CD4-positive, alpha-beta T cell (primary cell): ENCODE measurements around the gene SHISA6. TPM values are rescaled to one million over a fixed set of nuclear protein-coding genes. Genes with fewer than 3 reads are reported as not detected.

ENCODE experiments used
- ATAC-seq: fragments of 200-7000 bp; cut with Tn5 transposase; one replicate; pipeline ENCODE4 v1.10.0; 2022; ENCODE audit warnings: mild to moderate bottlenecking; ENCODE audit not compliant: poor library complexity
- CTCF ChIA-PET: fragments of 350-600 bp; sonication (Branson Sonifier 250); formaldehyde crosslinking; loops from one replicate; lab custom pipeline; 2021; ENCODE audit warnings: antibody characterized with exemption, inconsistent platforms; lab: Charles Lee
- POLR2A ChIA-PET: fragments of 350-600 bp; sonication (Branson Sonifier 250); formaldehyde crosslinking; loops from one replicate; lab custom pipeline; 2021; ENCODE audit warnings: antibody characterized with exemption, inconsistent platforms; lab: Charles Lee
- DNase-seq, 14 experiments: peaks; one replicate each; pipeline ENCODE4 v3.0.0-alpha.2; 2013 to 2020; ENCODE audit warnings: mixed read lengths in 2 of 14
- H3K27ac ChIP-seq, 2 donors: one replicate each; pipeline versions ENCODE4 v1.5.1 to v1.7.0; 2013; ENCODE audit warnings: low read length in 2 of 2, low read depth in 1 of 2, mild to moderate bottlenecking in 1 of 2
- H3K27me3 ChIP-seq, 2 experiments: 1 replicate in 1 of 2; 2 replicates in 1 of 2; pipeline versions ENCODE4 v1.6.1 to v1.7.0; 2013; ENCODE audit warnings: low read length in 2 of 2, control low read depth in 1 of 2, mild to moderate bottlenecking in 1 of 2, moderate library complexity in 1 of 2; ENCODE audit not compliant: insufficient read depth in 2 of 2, control insufficient read depth in 1 of 2
- H3K36me3 ChIP-seq: one replicate; pipeline ENCODE4 v1.6.1; 2013; ENCODE audit warnings: low read length, control low read depth; ENCODE audit not compliant: insufficient read depth
- H3K4me1 ChIP-seq: one replicate; pipeline ENCODE4 v1.6.1; 2013; ENCODE audit warnings: low read length, control low read depth; ENCODE audit not compliant: insufficient read depth
- H3K4me3 ChIP-seq: one replicate; pipeline ENCODE4 v1.5.1; 2013; ENCODE audit warnings: mild to moderate bottlenecking, low read length, moderate library complexity
- H3K9me3 ChIP-seq, 2 experiments: 1 replicate in 1 of 2; 2 replicates in 1 of 2; pipeline versions ENCODE4 v1.6.1 to v1.7.0; 2013; ENCODE audit warnings: low read length in 2 of 2, mild to moderate bottlenecking in 2 of 2, control low read depth in 1 of 2, moderate library complexity in 1 of 2; ENCODE audit not compliant: control insufficient read depth in 1 of 2, insufficient read depth in 1 of 2
- H3K27ac Mint-ChIP-seq: one replicate; pipeline ENCODE4 v1.8.0; 2020; ENCODE audit warnings: mixed read lengths
- H3K27me3 Mint-ChIP-seq: one replicate; pipeline ENCODE4 v1.8.0; 2021; ENCODE audit warnings: mixed read lengths
- H3K36me3 Mint-ChIP-seq: one replicate; pipeline ENCODE4 v1.8.0; 2021; ENCODE audit warnings: low read depth, mixed read lengths
- H3K4me1 Mint-ChIP-seq: one replicate; pipeline ENCODE4 v1.8.0; 2021; ENCODE audit warnings: low read depth, mixed read lengths
- H3K4me3 Mint-ChIP-seq: one replicate; pipeline ENCODE4 v1.8.0; 2020; ENCODE audit warnings: mild to moderate bottlenecking, mixed read lengths
- H3K9me3 Mint-ChIP-seq: one replicate; pipeline ENCODE4 v1.8.0; 2020; ENCODE audit warnings: mixed read lengths
- CTCF ChIP-seq: fragments of 200-600 bp; IDR thresholded peaks from one replicate; pipeline ENCODE4 v1.8.0; 2022; ENCODE audit warnings: antibody characterized with exemption, mild to moderate bottlenecking
- intact Hi-C, 2 experiments: fragments of 100-400 bp; cut with DNase I in 1 of 2; cut with micrococcal nuclease in 1 of 2; formaldehyde crosslinking; loops; one replicate each; pipeline versions ENCODE4 v1.15.1 to v1.9.0; 2023 to 2025; cut with DNase I, micrococcal nuclease
- total RNA-seq, 174 experiments: library from RNA in 2 of 174; stranded (reverse) in 2 of 174; gene quantifications; one replicate each; pipeline ENCODE4 v1.2.3 and lab custom pipeline; 2021 to 2026

SHISA6 gene
- total RNA-seq, 2 experiments from 2014 or later, result not detected

GRCh38 chr17:11538366-11538765 lies 297.4 kb downstream of the SHISA6 start:
- ChIA-PET CTCF (no interaction called here), POLR2A (no interaction called here)
- H3K9me3 ChIP-seq, result peaks cover 13 to 22% of the 10 kb centered on the region in 2 experiments
- Mint-ChIP-seq H3K9me3 (peaks cover 15% of the 10 kb centered on the region), H3K4me3 (no peak overlapping the region), H3K27ac (no peak overlapping the region), H3K27me3 (no peaks in the 10 kb centered on the region), H3K36me3 (no peaks in the 10 kb centered on the region), H3K4me1 (no peaks in the 10 kb centered on the region)
- no peak for TF ChIP-seq CTCF
- DNase-seq (no peak), ATAC-seq (no peak)
- intact Hi-C loops, result no loop called here
- no peaks in the 10 kb centered on the region for H3K36me3 ChIP-seq
- no peaks in the 10 kb centered on the region for H3K27me3 ChIP-seq
- H3K4me1 ChIP-seq, result no peaks in the 10 kb centered on the region
- H3K27ac ChIP-seq, result no peak overlapping the region
- H3K4me3 ChIP-seq, result no peak overlapping the region

DNA sequence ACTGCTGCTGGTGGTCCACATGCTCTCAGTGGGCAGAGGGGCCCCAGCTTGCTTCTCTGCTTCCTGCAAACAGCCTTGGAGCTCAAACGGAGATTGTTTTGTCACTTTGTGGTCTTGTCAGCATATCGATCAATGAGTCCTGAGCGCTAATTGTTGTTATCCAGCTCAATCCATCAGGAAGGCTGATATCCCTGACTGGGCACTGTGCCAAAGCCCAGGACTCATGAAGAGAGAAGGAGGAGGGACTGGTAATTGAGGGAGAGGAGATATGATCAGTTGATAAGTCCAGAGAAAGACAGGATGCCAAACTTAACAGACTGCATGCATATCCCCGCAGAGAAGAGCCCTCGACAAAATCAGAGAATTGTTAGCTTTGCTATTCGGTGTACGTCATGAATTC lies 298.6 kb downstream of the SHISA6 start:
- no peak for TF ChIP-seq CTCF
- no peak for ATAC-seq
- H3K27ac ChIP-seq, result no peak overlapping the region
- H3K4me1 ChIP-seq, result no peaks in the 10 kb centered on the region
- CTCF ChIA-PET, result no interaction called here
- no peaks in the 10 kb centered on the region for H3K27me3 ChIP-seq
- Mint-ChIP-seq H3K9me3 (peaks cover 15% of the 10 kb centered on the region), H3K27ac (no peak overlapping the region), H3K4me3 (no peak overlapping the region), H3K4me1 (no peaks in the 10 kb centered on the region), H3K36me3 (no peaks in the 10 kb centered on the region), H3K27me3 (no peaks in the 10 kb centered on the region)
- peaks cover 15 to 22% of the 10 kb centered on the region in 2 experiments for H3K9me3 ChIP-seq
- intact Hi-C loops, result no loop called here
- no peaks in the 10 kb centered on the region for H3K36me3 ChIP-seq
- no peak overlapping the region for H3K4me3 ChIP-seq
- POLR2A ChIA-PET, result no interaction called here
- DNase-seq, result no peak

- H3K27me3 ChIP-seq, result no peaks in the 10 kb centered on the region
- H3K9me3 ChIP-seq, result peaks cover 11 to 22% of the 10 kb centered on the region in 2 experiments
- H3K4me3 ChIP-seq, result no peak overlapping the region
- ATAC-seq (no peak), DNase-seq (no peak)
- TF ChIP-seq CTCF, result no peak
- ChIA-PET POLR2A (interaction anchor here (0.6 kb wide), 2 partner anchors 9 to 229 kb away, joined by 3 to 4 read pairs; no protein-coding TSS in a partner anchor), CTCF (no interaction called here)
- H3K27me3 Mint-ChIP-seq, result no peaks in the 10 kb centered on the region
- no peak overlapping the region for H3K4me3 Mint-ChIP-seq
- H3K4me1 ChIP-seq, result no peaks in the 10 kb centered on the region
- H3K9me3 Mint-ChIP-seq, result peaks cover 7% of the 10 kb centered on the region
- H3K36me3 Mint-ChIP-seq, result no peaks in the 10 kb centered on the region
- H3K27ac Mint-ChIP-seq, result no peak overlapping the region
- H3K4me1 Mint-ChIP-seq, result no peaks in the 10 kb centered on the region
- intact Hi-C loops, result no loop called here
- no peaks in the 10 kb centered on the region for H3K36me3 ChIP-seq
- no peak overlapping the region for H3K27ac ChIP-seq
Measured at GRCh38 chr17:11545002-11545401, 304.0 kb downstream of the SHISA6 start.
